Left renal pelvis (tissue), 4 donors: ENCODE measurements around the gene DLEC1. TPM values are rescaled to one million over a fixed set of nuclear protein-coding genes. Genes with fewer than 3 reads are reported as not detected.

Experiments used
- DNase-seq, 4 donors: peaks; one replicate each; pipeline ENCODE4 v3.0.0-alpha.2; 2013; ENCODE audit warnings: low read depth in 4 of 4, low spot score in 3 of 4
- polyA plus RNA-seq, 4 donors: library from polyadenylated mRNA; unstranded; fragments of 120-200 nt; gene quantifications; one replicate each; pipeline ENCODE4 v1.2.1, GENCODE V29; 2013; ENCODE audit not compliant: insufficient read length in 4 of 4

Gene DLEC1
- 1 to 10 TPM in 2 of 4 donors, under 1 TPM in 2; 0.75 to 1.8 (median 1.0) TPM for polyA plus RNA-seq

GRCh38 chr3:38039101-38039898 lies at the start of gene DLEC1:
DLEC1 (plus strand) TSS chr3:38039208; CDS start chr3:38039226, 18 bp downstream.
- DNase-seq: no peak

- no peak for DNase-seq
These were observed 49.1 kb upstream of the DLEC1 start for GRCh38 chr3:37989821-37990480.

GRCh38 chr3:37990527-37990926 lies 48.5 kb upstream of the DLEC1 start, which contains the start of gene VILL:
VILL (plus strand) TSS chr3:37990786; CDS start chr3:37993673, 2,887 bp downstream.
- DNase-seq: no peak

GRCh38 chr3:37991109-37991508 lies 47.9 kb upstream of the DLEC1 start:
- DNase-seq: no peak

- no peak for DNase-seq
These were observed 47.2 kb upstream of the DLEC1 start for GRCh38 chr3:37991823-37992222.

GRCh38 chr3:37992271-37993066 lies 46.5 kb upstream of the DLEC1 start:
- DNase-seq: no peak

- DNase-seq: no peak
These were observed 45.9 kb upstream of the DLEC1 start for GRCh38 chr3:37993067-37993455.

- no peak for DNase-seq
These were observed 45.6 kb upstream of the DLEC1 start for GRCh38 chr3:37993460-37993819.

GRCh38 chr3:37993820-37994638 lies 45.0 kb upstream of the DLEC1 start:
- DNase-seq: peak in 2 of 4 donors; percentile 38 to 51

GRCh38 chr3:37994639-37994972 lies 44.4 kb upstream of the DLEC1 start:
- no peak for DNase-seq

GRCh38 chr3:37995652-37996641 lies 43.1 kb upstream of the DLEC1 start:
- DNase-seq: no peak

- DNase-seq: peak in 1 of 4 donors; percentile 58
These were observed 42.2 kb upstream of the DLEC1 start for GRCh38 chr3:37996785-37997301.

- DNase-seq: no peak
These were observed 41.7 kb upstream of the DLEC1 start for GRCh38 chr3:37997342-37997741.

GRCh38 chr3:37997791-37998370 lies 41.1 kb upstream of the DLEC1 start:
- no peak for DNase-seq

- DNase-seq: no peak
These were observed 39.2 kb upstream of the DLEC1 start for GRCh38 chr3:37999836-38000235.

- no peak for DNase-seq
These were observed 38.6 kb upstream of the DLEC1 start for GRCh38 chr3:38000242-38000916.

- no peak for DNase-seq
These were observed 38.0 kb upstream of the DLEC1 start for GRCh38 chr3:38000965-38001455.
